SK-N-SH (cell line): ENCODE measurements around the gene NFKBIA. TPM values are rescaled to one million over a fixed set of nuclear protein-coding genes. Genes with fewer than 3 reads are reported as not detected.

ENCODE experiments used
- CTCF ChIA-PET: fragments of 300-600, 350-600 bp; formaldehyde crosslinking; extraction: SDS; loops from one replicate; lab custom pipeline; 2021; lab: Yijun Ruan, JAX
- POLR2A ChIA-PET: fragments of 350-600 bp; sonication (Branson Sonifier 250); formaldehyde crosslinking; extraction: SDS; loops from one replicate; lab custom pipeline; 2020; ENCODE audit warnings: antibody characterized with exemption, inconsistent platforms; lab: Yijun Ruan, JAX
- DNase-seq: peaks from one replicate; pipeline ENCODE4 v3.0.0; 2012
- H2AFZ ChIP-seq: fragments of 200-600 bp; sonication (generic); 2 replicates; pipeline ENCODE4 v1.8.1; 2016; ENCODE audit warnings: antibody characterized with exemption, mild to moderate bottlenecking, low read depth
- H3F3A ChIP-seq: fragments of 200-600 bp; sonication (generic); replicated peaks from 2 replicates; pipeline ENCODE3; 2016; ENCODE audit warnings: antibody characterized with exemption, mild to moderate bottlenecking; ENCODE audit not compliant: insufficient read depth
- H3K27ac ChIP-seq, 2 experiments: fragments of 200-500 bp in 1 of 2; fragments of 200-600 bp in 1 of 2; sonication (Bioruptor generic) in 1 of 2; sonication (generic), shearing (Covaris generic) in 1 of 2; 2 replicates each; pipeline versions ENCODE4 v1.5.1 to v1.6.1; 2014 to 2016; ENCODE audit warnings: low read depth in 2 of 2, inconsistent platforms in 1 of 2, low read length in 1 of 2, mild to moderate bottlenecking in 1 of 2, mixed read lengths in 1 of 2
- H3K27me3 ChIP-seq: fragments of 200-600 bp; sonication (generic), shearing (Covaris generic); 2 replicates; pipeline ENCODE4 v1.6.1; 2016; ENCODE audit warnings: mixed run types; ENCODE audit not compliant: insufficient read depth
- H3K36me3 ChIP-seq, 2 experiments: fragments of 200-500 bp in 1 of 2; fragments of 200-600 bp in 1 of 2; sonication (Bioruptor generic) in 1 of 2; sonication (generic) in 1 of 2; replicated peaks in 1 of 2; 2 replicates each; pipeline versions ENCODE3 to v1.5.1; 2014 to 2016; ENCODE audit warnings: low read length in 1 of 2, mild to moderate bottlenecking in 1 of 2; ENCODE audit not compliant: insufficient read depth in 2 of 2, control insufficient read depth in 1 of 2
- H3K4me1 ChIP-seq, 2 experiments: fragments of 200-500 bp in 1 of 2; fragments of 200-600 bp in 1 of 2; sonication (Bioruptor generic) in 1 of 2; sonication (generic), shearing (Covaris generic) in 1 of 2; 2 replicates each; pipeline versions ENCODE4 v1.5.1 to v1.6.1; 2014 to 2016; ENCODE audit warnings: low read depth in 1 of 2, low read length in 1 of 2, mixed run types in 1 of 2; ENCODE audit not compliant: insufficient read depth in 2 of 2, control insufficient read depth in 1 of 2
- H3K4me2 ChIP-seq: fragments of 200-600 bp; sonication (generic), shearing (Covaris generic); 2 replicates; pipeline ENCODE4 v1.6.1; 2017; ENCODE audit warnings: mixed run types
- H3K4me3 ChIP-seq, 2 experiments: fragments of 200-500 bp in 1 of 2; fragments of 200-600 bp in 1 of 2; sonication (Bioruptor generic) in 1 of 2; sonication (generic), shearing (Covaris generic) in 1 of 2; 2 replicates each; pipeline versions ENCODE4 v1.5.1 to v1.8.1; 2014 to 2016; ENCODE audit warnings: low read depth in 2 of 2, inconsistent platforms in 1 of 2, low read length in 1 of 2, mild to moderate bottlenecking in 1 of 2, mixed read lengths in 1 of 2, moderate library complexity in 1 of 2
- H3K79me2 ChIP-seq: fragments of 200-600 bp; sonication (generic); 2 replicates; pipeline ENCODE4 v1.8.1; 2017; ENCODE audit warnings: mild to moderate bottlenecking; ENCODE audit not compliant: insufficient read depth
- H3K9ac ChIP-seq: fragments of 200-600 bp; sonication (generic); 2 replicates; pipeline ENCODE4 v1.6.1; 2017; ENCODE audit warnings: mixed run types
- H3K9me2 ChIP-seq: fragments of 200-600 bp; sonication (generic); 2 replicates; pipeline ENCODE4 v1.6.1; 2017; ENCODE audit warnings: mixed run types
- H3K9me3 ChIP-seq: fragments of 200-600 bp; sonication (generic); 2 replicates; pipeline ENCODE4 v1.6.1; 2017; ENCODE audit warnings: mixed run types, mild to moderate bottlenecking, moderate library complexity
- H4K20me1 ChIP-seq: fragments of 200-600 bp; sonication (generic); 2 replicates; pipeline ENCODE4 v1.6.1; 2017; ENCODE audit warnings: mild to moderate bottlenecking, mixed run types; ENCODE audit not compliant: insufficient read depth
- EZH2phosphoT487 ChIP-seq: fragments of 200-600 bp; sonication (generic); IDR thresholded peaks from 2 replicates; pipeline ENCODE4 v1.6.1; 2017; ENCODE audit warnings: low read depth, mixed run types, mild to moderate bottlenecking, antibody characterized with exemption, moderate library complexity, borderline replicate concordance
- GATA2 ChIP-seq: sonication (generic); formaldehyde crosslinking; IDR thresholded peaks from 2 replicates; pipeline ENCODE4 v1.5.0; 2020; ENCODE audit warnings: mild to moderate bottlenecking, missing genetic modification reagents
- RAD21 ChIP-seq: IDR thresholded peaks from 2 replicates; pipeline ENCODE4 v1.6.1; 2012; ENCODE audit warnings: mild to moderate bottlenecking, low read length
- RCOR1 ChIP-seq: fragments of 150-350 bp; IDR thresholded peaks from 2 replicates; pipeline ENCODE4 v1.6.1; 2017; ENCODE audit warnings: antibody characterized with exemption, low read length
- RFX5 ChIP-seq: IDR thresholded peaks from 2 replicates; pipeline ENCODE4 v1.6.1; 2012; ENCODE audit warnings: mild to moderate bottlenecking, improper control_type of control experiment, low read length
- WGBS: methylation state at CpG from one replicate; pipeline ENCODE4 v1.1.6; 2017; ENCODE audit warnings: low lambda C conversion rate; 5-methylcytosine and 5-hydroxymethylcytosine counted together
- polyA plus RNA-seq, 3 experiments: library from polyadenylated mRNA; depleted of rRNA; stranded (reverse); fragments of >200 nt; gene quantifications; 2 replicates each; pipeline ENCODE4 v1.2.3, GENCODE V29; 2012
- TF ChIP-seq, protein P1 (sequence below): IDR thresholded peaks from 2 replicates; pipeline ENCODE4 v1.4.0; 2012; ENCODE audit warnings: low read depth, borderline replicate concordance
- TF ChIP-seq, protein P2 (sequence below): IDR thresholded peaks from 2 replicates; pipeline ENCODE4 v1.4.0; 2012; ENCODE audit warnings: low read depth, borderline replicate concordance
- TF ChIP-seq, protein P3 (sequence below): IDR thresholded peaks from 2 replicates; pipeline ENCODE4 v1.6.1; 2012; ENCODE audit warnings: mild to moderate bottlenecking, low read depth, low read length, moderate library complexity

NFKBIA gene
- polyA plus RNA-seq, 1 of the 3 experiments (the other 2 are of a cell fraction): 56.7 TPM

DNA sequence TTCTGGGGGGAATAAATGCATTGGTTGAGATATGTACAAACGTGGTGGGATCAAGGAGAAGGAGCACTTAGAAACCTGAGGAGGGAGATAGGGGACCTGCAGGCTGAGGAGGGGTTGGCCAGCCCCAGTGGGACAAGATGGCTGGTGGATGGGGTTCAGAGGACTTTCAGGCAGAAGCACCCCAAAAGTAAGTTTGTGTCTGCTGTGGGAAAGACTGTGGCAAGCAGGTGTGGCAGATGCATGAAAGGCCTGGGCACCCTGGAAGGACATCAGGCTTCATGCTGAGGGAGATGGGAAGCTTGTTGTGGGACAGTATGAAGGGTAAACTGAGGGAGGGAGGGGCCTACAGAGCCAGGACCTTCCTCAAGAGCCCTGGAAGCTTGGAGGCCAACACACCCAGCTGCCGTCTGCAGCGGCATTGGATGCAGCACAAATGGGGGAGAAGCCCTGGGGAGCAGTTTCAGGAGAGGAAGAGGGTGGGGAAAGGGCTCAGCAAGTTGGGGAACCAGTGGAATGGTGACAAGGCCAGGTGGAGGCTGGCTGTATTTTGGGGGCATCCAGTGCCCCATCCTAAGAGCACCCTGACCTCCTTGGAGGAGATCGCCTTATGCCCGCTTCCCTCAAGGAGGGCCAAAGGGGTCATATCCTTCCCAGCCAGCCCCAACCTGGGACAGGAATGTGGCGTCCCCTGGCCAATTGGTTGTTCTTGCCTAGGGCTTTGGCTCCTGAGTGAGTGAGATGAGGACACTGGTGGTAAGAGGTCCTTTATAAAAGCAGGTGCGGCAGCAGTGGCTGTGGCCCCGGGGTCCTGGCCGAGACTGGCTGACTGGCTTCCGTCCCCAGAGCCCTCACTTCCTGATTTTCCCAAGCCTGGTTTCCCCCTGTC is 20.7 kb downstream of the NFKBIA start:
- POLR2A ChIA-PET: no interaction called here
- H3F3A ChIP-seq: no peaks in the 10 kb centered on the region
- no peaks in the 10 kb centered on the region for H3K9me3 ChIP-seq
- H3K9ac ChIP-seq: no peak overlapping the region
- no peak overlapping the region for H3K4me3 ChIP-seq
- no peaks in the 10 kb centered on the region for H4K20me1 ChIP-seq
- H3K4me2 ChIP-seq: no peak overlapping the region; the same call in 1 of the 2 replicates
- 85% methylated on average over 10 of the region's 10 CpGs for WGBS
- CTCF ChIA-PET: interaction anchor here (1.4 kb wide), 1 partner anchor 30 kb away, joined by 3 read pairs; no protein-coding TSS in a partner anchor
- H2AFZ ChIP-seq: peak overlapping the region; percentile 74; the same call in 1 of the 2 replicates
- H3K9me2 ChIP-seq: no peaks in the 10 kb centered on the region
- peaks cover 15 to 31% of the 10 kb centered on the region in 2 experiments; a peak in 3 of 4 replicates for H3K4me1 ChIP-seq
- H3K36me3 ChIP-seq: no peaks in the 10 kb centered on the region
- TF ChIP-seq, protein P1, sequence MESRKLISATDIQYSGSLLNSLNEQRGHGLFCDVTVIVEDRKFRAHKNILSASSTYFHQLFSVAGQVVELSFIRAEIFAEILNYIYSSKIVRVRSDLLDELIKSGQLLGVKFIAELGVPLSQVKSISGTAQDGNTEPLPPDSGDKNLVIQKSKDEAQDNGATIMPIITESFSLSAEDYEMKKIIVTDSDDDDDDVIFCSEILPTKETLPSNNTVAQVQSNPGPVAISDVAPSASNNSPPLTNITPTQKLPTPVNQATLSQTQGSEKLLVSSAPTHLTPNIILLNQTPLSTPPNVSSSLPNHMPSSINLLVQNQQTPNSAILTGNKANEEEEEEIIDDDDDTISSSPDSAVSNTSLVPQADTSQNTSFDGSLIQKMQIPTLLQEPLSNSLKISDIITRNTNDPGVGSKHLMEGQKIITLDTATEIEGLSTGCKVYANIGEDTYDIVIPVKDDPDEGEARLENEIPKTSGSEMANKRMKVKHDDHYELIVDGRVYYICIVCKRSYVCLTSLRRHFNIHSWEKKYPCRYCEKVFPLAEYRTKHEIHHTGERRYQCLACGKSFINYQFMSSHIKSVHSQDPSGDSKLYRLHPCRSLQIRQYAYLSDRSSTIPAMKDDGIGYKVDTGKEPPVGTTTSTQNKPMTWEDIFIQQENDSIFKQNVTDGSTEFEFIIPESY: no peak
- TF ChIP-seq RAD21 (no peak), RFX5 (no peak), GATA2 (CRISPR knock-in tag) (no peak), EZH2phosphoT487 (no peak), RCOR1 (no peak)
- TF ChIP-seq, protein P2, sequence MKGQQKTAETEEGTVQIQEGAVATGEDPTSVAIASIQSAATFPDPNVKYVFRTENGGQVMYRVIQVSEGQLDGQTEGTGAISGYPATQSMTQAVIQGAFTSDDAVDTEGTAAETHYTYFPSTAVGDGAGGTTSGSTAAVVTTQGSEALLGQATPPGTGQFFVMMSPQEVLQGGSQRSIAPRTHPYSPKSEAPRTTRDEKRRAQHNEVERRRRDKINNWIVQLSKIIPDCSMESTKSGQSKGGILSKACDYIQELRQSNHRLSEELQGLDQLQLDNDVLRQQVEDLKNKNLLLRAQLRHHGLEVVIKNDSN: no peak
- TF ChIP-seq, protein P3, sequence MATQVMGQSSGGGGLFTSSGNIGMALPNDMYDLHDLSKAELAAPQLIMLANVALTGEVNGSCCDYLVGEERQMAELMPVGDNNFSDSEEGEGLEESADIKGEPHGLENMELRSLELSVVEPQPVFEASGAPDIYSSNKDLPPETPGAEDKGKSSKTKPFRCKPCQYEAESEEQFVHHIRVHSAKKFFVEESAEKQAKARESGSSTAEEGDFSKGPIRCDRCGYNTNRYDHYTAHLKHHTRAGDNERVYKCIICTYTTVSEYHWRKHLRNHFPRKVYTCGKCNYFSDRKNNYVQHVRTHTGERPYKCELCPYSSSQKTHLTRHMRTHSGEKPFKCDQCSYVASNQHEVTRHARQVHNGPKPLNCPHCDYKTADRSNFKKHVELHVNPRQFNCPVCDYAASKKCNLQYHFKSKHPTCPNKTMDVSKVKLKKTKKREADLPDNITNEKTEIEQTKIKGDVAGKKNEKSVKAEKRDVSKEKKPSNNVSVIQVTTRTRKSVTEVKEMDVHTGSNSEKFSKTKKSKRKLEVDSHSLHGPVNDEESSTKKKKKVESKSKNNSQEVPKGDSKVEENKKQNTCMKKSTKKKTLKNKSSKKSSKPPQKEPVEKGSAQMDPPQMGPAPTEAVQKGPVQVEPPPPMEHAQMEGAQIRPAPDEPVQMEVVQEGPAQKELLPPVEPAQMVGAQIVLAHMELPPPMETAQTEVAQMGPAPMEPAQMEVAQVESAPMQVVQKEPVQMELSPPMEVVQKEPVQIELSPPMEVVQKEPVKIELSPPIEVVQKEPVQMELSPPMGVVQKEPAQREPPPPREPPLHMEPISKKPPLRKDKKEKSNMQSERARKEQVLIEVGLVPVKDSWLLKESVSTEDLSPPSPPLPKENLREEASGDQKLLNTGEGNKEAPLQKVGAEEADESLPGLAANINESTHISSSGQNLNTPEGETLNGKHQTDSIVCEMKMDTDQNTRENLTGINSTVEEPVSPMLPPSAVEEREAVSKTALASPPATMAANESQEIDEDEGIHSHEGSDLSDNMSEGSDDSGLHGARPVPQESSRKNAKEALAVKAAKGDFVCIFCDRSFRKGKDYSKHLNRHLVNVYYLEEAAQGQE: no peak
- no peak for DNase-seq
- H3K27me3 ChIP-seq: no peaks in the 10 kb centered on the region
- no peaks in the 10 kb centered on the region for H3K79me2 ChIP-seq
- peak overlapping the region; percentile 8 to 79 for H3K27ac ChIP-seq
